ENCODE results near the gene TGFB2.

Gene TGFB2

DNA sequence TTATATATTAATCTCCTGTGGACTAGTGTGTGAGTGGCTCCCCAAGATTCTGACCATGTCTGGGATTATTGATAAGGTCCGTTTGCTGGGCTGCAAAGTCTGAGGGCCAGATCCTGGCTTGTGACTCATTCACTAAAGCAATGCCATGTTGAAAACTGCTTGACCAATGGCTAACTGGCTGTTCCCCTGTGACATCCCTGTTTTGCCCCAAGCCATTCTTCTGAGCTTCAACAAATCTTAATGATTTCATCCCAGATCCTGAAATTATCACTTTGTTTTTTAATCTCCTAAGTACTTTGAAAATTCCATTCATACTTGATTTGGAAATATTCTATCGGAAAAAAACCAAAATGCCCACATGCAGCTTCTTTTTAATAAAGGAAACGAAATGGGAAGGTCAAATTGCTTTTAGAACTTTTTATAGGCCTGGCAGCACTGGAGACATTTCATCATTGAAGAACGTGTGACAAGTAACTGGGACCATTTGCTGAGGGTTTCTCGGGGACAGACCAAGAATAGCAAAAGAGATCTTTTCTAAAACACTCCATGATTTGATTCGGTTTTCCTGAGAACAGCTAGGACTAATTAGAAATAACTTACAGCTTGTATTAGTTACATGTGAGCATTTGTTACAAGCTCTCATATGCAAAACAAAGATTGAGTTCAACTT, 121.3 kb downstream of the TGFB2 start:
- DNase-seq, result no peak

DNA sequence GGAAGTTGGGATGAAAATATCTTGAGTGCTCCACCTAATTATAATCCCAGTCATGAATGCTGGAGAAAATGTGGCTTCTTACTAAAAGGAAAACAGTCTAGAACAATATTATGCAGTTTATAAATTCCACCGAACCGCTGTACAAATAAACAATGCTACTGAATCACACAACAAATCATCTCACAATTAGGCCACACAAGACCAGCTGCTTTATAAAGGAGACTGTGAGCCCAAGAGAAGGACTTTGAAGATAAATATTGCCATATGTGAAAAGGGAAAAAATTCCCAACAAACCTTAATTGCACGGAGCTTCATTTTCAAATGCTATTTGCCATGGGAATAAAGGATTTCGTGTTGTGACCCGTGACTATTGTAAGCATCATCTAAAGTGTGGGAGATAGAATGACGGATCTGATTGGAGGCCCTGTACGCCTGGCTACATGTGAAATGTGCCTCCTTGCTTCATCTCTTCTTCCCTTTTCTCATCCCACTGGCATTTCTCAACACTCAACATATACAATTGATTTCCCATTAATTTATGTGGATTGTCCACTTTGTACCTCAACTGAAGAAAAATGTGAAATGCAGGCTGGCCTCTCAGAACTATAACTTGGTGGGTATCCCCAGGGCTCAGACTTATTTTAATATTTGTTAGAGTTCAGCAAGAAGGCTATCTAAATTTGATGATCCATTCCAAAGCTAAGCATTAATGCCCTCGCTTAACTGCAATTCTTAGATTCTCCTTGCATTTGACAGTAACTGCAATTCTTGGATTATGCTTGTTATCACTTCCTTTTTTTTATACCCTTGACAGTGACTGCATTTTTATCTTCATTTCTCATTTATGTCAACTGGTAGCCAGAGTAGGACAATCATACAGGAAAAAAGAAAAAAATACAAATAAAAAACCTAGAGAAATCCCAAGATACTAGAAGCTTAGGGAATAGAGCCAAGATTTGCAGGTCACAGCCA, 122.3 kb downstream of the TGFB2 start:
- DNase-seq, result no peak

- DNase-seq, result no peak
Measured at GRCh38 chr1:218468711-218469110, 123.6 kb downstream of the TGFB2 start.

- DNase-seq, result no peak
Measured at GRCh38 chr1:218472885-218473284, 127.7 kb downstream of the TGFB2 start.

DNA sequence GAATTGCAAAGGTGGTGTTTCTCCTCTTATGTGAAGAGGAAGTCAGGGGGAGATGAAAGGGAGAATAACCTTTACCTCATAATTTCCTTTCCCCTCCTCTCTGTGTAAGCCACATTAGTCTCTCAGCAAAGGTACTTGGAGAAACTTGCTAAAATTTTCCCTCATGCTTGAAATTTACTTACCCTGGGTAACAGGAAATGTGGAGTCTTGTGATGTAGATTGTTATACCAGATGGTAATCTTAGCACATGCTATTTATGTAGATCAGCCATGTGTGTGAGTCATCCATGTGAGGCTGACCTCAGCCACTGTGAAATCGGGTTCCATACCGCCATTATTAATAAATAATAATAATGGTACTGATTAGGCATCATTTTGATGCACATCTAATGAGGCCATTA, 128.4 kb downstream of the TGFB2 start:
- DNase-seq, result no peak

DNA sequence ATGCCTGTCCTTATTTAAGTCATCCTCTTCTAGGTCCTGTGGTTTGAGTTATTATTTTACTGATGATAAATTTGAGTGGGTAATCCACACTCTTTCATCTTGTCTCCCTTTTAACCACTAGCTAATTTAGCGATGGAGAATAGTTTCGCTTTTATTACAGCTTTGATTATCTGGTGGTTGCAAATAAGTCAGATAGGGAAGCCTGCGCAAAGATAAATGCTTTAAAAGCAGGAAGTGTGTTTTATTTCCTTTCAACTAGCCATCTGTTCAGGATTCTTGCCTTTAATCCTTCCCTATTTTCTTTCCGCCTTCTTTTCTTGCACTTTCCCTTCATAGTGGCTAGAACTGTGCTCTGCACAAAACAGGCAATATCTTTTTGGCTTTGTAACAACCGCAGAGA, 129.0 kb downstream of the TGFB2 start:
- DNase-seq, result no peak

DNA sequence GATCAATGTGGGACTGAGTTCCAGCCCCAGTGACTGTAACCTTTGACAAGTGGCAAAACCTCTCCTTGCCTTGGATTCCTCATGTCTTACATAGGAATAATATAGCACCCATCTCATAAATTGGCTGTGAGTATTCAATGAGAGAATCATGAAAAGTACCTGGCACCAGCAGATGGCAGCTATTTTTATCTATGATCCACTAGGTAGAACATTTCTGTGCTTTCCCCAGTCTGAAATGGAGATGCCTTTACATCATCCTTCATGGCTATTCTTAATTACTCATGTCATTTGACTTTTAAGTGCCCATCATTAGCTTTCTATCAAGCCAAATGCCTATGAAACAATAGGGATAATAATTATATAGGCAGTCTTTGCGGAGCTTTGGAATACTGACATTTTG, 130.1 kb downstream of the TGFB2 start:
- DNase-seq, result no peak

DNA sequence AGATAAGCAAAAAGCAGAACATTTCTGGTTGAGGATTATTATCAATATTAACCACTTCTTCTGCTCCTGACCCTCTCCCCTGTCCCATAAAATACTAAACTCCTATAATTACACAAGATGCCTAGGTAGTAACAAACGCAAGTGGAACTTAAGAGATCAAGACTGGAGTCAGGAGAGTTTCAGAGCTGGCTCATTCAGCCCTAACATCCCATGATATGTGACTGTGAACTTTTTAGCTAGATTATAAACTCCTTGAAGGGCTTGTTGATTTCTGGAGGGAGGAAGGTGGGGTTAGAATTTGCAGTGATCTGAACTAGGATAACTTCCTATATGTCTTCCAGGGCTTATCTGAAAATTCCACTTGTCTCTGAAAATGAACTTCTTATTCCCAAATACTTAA, 130.6 kb downstream of the TGFB2 start:
- no peak for DNase-seq

- DNase-seq, result no peak
Measured at GRCh38 chr1:218476385-218476784, 131.2 kb downstream of the TGFB2 start.

DNA sequence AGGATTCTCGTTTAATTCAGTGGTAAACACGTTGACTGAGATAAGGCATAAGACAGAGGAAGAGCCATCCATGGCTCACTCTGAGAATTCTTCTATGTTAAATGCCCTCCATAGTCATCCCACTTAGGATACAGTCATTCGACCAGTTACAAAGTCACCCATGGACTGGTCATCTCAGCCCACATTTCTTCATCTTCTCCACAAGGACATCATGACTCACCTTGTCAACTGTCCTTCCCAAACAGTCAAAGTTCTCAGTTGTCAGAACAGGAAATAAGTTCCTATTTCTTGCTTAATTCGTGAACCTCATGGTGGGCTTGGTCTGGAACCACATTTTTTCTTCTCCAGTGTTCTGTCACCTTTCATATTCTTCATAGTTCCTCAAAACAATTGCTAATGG, 133.2 kb downstream of the TGFB2 start:
- DNase-seq, result no peak

DNA sequence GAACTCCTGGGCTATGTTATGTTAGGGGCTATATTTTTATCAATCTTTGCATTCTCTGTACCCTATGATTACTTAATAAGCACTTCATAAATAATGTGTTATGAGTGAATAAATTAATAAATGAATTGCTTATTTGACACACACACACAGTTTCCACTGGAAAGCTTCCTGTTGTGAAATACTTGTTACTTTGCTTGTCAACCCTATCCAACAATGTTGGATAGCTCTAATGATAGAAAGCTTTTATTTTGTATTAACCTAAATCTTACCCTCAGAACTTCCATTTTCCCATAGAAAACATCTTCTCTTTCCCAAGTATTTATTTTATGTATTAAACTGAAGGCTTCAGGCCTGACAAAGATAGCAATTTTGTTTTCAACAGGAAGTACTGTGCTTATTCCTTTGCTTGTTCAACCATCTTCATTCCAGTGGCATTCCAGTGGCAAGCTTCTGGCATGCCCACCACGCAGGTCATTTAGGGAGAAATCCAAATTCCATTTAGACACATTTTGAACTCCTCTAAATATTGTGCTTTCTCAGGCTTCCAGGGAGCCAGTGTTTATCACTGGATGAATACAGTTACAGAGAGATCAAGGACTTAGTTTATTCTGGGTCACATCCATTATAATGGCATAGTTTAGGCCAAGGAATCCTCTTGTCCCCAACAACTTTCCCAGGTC, 134.4 kb downstream of the TGFB2 start:
- DNase-seq, result no peak

- no peak for DNase-seq
Measured at GRCh38 chr1:218480137-218480536, 135.0 kb downstream of the TGFB2 start.

DNA sequence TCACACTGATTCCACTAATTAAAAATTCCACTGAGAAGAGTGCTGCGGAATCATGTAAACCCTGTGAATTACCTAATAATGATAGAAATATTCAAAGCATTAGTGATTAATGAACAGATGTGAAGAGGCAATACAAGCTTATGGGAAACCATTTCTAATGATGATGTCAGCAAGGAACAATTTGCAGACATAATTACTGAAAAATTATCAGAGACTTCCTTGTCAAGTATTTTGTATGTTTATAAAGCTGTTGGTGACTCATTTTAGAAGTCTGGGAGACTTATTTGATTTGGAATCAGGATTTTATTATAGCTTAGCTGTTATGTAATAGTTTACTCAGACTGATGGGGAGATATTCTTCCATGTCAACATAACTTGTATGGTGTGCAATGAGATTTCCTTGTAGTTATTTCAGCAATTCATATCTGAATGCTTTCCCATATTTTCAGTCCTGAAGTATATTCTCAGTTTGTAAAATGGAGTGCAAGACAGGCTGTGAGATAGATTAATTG, 135.5 kb downstream of the TGFB2 start:
- DNase-seq, result no peak

DNA sequence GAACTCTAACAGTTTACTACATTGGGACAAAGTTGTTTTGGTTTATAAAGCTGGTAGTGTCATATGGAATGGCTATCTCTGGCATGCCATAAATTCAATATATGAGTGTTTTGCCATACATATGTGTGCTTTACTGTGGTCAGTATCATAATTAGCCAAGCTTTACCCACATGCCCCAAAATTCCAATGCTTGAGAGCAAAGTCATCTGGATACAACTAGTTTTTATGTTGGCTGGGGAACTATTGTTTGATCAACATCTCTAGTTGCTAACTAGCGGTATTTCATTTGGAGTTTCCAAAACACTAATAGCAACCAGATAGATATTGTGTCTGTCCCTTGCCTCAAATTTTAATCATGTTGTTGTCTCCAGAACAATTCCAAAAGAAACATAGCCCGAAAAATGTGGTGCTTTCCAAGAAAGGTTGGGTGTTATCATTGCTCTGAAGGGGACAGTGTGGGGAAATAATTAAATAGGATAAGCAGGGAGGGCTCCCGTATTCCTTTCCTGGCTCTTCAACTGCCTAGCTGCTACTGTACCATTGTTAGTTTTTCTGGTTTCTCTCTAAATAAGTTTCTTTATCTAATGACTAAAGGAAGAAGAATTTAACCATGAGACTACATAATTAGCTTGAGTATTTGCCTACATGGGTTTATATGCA, 136.1 kb downstream of the TGFB2 start:
- no peak for DNase-seq

DNA sequence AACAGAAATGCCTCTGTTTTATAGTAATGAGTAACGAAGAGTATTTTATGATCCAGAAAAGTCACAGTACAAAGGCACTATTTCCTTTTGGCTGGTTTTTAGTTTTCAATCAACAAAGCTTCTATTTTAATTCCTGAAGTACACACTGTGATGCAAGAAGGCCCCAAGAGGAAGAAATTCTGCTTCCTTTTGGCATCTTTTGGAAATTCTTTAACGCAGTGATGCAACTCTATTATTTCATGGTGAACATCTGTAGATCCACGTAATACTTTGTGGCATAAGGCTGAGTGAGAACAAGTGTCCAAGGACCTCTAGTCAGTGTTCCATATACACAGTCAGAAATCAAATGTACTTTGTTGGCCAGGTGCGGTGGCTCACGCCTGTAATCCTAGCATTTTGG, 137.5 kb downstream of the TGFB2 start:
- DNase-seq, result no peak

- DNase-seq, result no peak
Measured at GRCh38 chr1:218485241-218485928, 140.2 kb downstream of the TGFB2 start.

GRCh38 chr1:218488531-218488930, 143.4 kb downstream of the TGFB2 start:
- no peak for DNase-seq

GRCh38 chr1:218488986-218489385, 143.8 kb downstream of the TGFB2 start:
- DNase-seq, result no peak

DNA sequence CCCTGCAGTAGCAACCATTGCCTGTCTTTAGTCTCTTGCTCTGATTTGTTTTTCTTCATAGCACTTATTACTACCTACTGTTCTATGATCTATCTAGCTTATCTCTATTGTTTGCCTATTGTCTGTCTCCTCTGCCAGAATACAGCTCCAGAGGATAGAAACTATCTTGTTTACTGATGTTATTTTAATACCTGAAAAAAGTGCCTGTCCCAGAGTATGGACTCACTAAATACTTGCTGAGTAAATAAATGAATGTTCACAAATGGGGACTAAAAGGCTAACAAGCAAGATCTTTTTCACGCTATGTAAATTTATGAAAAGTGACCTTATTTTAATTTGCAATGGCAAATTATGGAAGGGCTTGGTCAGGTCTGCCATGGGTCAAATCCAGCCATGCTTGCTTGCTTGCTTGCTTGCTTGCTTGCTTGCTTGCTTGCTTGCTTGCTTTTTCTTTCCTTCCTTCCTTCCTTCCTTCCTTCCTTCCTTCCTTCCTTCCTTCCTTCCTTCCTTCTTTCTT, 145.3 kb downstream of the TGFB2 start:
- DNase-seq, result no peak

- no peak for DNase-seq
Measured at GRCh38 chr1:218492874-218493273, 147.7 kb downstream of the TGFB2 start.

DNA sequence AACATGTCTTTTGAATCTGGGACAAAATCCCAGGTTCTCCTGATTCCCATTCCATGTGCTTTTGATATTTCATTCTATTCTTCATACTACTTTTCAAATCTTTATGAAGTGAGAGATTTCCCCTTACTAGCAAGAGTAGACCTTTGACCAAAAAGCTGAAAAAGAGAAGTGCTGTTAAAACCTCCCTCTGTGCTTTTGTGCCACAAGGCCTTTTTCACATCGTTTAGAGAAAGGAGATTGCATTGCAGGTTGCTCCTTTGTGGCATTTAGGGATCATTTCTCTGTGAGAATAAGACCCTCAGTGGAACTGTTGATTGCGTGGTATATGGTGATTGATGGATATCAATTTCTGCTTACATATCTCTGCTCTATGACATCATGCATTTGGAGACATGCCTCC, 148.8 kb downstream of the TGFB2 start:
- DNase-seq, result no peak
